HG02623 (cell line): ENCODE data around the gene TIMP4.
A peak's percentile ranks its signal among the peaks of the same experiment; 100 is the strongest.

ENCODE experiments used
- ATAC-seq: cut with Tn5 transposase; IDR thresholded peaks from one replicate; pipeline ENCODE4 v1.9.1; 2021; ENCODE audit warnings: moderate library complexity; ENCODE audit not compliant: unreplicated experiment

The TIMP4 gene

DNA sequence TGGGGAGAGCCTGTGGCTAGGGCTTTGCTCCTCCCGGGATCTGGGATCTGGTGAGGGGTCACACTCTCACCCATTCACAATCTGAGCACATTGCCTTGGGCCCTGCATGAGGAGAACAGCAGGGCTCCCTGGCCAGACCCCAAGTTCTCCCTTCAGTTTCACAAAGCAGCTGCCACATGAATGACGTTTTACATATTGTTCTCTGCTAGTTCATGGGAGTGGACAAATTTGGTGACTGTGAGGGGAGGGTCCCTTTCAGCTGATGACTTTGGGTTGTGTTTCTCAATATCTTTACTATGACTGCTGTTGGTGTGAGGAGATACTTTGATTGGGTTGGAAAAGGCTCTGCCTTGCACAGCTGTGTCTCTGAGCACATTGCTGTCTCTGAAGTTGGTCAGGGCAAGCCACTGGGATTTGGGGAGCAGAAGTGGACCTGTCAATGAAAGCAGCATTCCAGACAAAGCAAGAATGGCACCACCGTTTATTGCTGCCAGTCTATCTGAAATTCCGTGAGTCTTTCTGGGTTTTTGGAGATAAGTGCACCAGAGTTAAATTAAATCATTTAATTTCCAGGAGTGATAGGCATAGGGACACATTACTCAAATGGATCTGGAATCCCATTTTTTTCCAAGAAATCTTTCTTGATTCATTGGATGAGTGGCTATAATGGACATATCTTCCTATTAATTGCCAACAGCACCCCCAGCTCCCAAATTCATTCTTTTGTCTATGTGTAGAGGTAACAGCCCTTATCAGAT is 10.3 kb downstream of the TIMP4 start:
- no peak for ATAC-seq

DNA sequence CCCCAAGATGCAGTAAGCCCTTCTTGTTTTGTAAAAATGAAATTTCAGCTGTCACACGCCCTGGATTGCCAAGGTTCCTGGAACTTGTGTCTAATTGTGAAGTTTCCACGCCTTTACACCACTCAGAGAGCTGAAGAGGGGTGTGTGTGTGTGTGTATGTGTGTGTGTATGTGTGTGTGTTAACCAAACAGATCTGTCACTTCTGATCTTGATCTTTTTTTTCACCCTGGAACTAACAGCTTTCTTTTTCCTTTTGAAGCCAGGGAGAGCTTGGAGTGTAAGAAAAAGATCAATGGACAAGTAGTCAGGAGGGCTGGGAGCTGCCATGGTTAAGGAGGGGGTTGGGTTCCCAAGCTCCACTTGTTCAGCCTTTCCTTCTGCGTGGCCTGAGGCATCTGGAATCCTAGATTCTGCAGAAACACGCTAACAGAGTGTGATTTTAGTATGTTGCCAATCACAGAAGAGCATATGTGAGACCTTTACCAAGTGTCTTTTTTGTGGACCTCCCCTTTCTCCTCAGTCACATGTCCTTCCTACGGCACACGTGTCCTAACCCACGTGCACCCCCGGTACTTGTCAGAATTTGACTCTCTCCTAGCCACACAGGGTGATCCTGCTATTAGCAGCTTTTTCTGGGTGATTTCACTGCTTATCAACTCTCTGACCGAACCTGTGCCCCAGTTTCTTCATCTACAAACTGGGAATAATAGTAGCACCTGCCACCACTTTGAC is 11.5 kb downstream of the TIMP4 start:
- ATAC-seq: no peak

DNA sequence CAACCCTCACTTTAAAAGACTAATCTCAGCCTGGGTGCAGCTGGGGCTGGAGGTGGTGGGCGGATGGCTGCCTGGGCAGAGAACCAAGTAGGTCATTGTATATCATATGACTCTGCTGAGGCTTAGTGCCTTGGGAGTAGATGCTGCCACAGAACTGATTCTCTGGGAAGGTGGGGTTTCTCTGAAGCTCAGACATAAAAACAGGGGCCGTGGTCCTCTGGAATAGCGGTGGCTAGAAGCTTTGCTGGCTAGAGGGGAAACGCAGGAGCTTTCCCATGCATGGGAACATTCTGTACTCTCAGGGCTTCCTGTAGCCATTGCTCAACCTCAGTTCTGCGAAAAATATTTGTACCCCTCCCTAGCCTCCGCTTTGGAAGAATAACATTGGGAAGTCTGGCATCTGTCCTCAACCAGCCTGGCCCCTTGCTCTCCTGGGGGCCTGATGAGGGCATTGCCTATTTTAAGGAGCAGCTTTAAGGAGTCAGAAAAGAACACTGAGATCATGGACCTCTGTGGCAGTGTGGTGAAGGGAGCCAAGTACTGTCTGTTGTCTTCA is 14.7 kb downstream of the TIMP4 start:
- ATAC-seq: no peak

DNA sequence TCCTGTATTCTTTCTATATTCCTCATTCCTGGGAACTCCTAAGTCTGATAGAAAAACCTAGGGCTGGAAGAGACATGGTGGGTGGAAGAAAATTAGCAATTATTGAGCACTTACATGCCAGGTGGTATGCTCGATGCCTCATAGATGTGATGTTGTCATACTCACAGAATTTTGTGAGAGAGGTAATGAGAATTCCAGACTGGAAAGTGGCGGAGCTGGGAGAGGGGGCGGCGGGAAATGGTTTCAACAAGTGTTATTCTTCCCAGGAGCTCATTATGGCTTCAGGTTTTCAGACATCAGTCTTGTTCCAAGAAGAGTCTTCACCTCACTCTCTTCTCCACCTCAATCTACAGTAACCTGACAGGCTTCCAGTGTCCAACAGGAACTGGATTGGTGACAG is 16.2 kb downstream of the TIMP4 start:
- no peak for ATAC-seq

DNA sequence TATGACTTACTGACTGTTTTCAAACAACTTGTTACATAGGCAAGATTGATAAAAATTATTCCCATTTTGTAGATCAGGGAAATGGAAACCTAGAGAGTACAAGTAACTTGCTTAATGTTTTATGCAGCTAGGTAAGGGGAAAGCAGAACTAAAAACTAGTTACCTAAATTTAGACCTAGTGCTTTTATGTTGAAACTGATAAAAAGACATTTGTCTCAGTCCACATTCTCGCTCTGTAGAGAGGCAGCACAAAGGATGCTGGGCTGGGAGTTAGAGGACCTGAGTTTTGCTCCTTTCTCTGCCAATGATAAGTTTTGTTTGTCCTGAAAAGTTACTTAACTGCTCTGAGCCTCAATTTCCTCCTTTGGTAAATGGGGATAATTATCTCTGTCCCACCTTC is 17.4 kb downstream of the TIMP4 start:
- ATAC-seq: peak; percentile 46

DNA sequence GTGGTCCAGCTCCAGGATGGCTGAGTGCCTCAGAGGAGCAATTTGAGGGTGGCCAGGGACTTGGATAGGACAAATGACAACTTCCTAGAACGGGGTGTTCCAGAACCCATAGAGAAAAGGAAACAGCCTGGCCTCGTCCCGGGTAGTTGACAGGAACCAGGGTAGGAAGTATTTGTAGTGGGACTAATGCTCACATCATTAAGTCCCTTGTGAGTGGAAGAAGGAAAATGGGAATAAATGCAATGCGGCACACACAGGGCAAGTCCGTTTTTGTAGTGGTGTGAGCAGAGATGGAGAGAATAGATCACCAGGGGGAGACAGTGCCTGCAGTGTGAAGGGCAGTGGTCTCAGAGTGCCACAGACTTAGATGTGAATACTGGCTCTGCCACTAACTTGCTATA is 19.6 kb downstream of the TIMP4 start:
- no peak for ATAC-seq

DNA sequence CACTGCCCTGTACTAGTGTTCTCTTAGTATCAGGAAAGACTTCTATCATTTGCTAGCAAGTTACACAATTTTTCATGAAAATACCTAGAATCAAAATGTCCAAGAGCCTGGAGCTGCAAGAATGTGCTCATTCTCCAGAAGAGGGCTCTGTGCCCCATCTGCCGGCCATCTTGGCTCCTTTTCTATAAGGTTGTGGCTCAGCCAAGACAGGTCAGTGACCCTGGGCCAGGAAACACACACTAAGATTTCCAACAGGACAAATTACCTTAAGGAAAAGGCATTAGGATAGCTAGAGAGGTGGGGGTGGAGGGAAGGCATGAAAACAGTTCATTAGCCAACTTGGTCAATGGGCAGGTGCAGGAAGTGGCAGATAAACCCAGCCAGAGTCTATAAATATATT is 20.7 kb downstream of the TIMP4 start:
- no peak for ATAC-seq

DNA sequence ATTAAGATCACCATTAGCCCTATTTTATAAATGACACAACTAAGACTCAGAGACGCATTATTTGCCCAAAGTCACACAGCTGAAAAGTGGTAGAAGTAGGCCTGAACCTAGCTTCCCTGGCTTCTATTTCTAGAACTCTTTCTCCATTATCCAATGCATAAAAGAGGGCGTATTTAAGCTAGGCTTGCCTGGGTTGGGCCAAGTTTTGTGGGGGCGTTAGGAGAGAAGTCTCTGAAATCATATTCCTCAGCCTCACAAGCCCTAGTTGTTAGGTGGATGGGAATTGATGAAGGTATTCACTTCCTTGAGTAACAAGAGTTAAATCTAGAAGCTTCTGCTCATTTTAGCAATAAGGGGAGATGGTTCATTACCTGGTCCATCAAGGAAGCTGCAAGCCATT is 22.3 kb downstream of the TIMP4 start:
- ATAC-seq: no peak

DNA sequence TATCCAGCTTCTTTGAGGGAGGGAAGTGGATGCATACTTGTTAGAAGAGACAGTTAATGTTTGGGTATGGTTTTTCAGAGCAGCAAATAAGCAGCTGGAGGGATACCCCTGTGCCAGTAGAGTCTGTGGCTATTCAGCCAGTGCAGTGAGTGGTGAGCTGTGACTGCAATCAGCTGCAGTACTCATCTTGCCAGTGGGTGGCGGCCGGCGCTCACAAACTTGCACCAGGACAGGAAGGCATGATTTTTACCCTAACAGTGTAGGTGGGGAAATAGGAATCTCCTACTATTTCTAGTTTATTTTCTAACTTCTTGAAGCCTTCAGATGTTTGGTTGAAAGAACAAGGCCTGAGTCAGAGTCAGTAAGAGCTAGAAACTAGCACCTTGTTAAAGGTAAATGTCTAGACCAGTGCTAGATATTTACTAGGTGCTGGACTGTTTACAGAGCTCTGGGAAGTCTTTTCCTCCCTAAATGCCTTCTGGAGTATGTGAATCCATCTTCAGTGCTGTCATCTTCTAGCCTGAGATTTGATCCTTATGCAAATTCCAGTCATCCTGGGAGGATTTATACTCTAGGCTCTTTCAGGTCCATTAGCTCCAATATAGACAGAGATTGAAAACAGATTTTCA is 23.6 kb downstream of the TIMP4 start:
- ATAC-seq: peak; percentile 87

DNA sequence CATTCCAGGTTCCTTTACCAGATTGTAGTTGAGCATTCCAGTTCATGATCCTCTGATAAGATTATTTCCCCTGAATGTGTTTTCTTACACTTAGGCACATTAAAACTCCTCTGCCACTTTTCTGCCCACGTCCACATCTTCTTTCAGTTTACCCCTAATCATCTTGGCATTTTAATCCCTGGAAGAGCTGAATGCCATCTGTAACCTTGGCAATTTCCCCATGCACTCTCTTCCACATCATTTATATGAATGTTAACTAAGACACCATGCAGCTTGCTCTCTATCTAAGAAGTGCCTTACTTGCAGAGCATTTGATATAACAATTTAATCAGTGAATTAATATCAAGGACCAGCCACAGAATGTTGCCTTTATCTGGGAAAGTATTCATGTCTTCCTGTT is 25.8 kb downstream of the TIMP4 start:
- no peak for ATAC-seq

DNA sequence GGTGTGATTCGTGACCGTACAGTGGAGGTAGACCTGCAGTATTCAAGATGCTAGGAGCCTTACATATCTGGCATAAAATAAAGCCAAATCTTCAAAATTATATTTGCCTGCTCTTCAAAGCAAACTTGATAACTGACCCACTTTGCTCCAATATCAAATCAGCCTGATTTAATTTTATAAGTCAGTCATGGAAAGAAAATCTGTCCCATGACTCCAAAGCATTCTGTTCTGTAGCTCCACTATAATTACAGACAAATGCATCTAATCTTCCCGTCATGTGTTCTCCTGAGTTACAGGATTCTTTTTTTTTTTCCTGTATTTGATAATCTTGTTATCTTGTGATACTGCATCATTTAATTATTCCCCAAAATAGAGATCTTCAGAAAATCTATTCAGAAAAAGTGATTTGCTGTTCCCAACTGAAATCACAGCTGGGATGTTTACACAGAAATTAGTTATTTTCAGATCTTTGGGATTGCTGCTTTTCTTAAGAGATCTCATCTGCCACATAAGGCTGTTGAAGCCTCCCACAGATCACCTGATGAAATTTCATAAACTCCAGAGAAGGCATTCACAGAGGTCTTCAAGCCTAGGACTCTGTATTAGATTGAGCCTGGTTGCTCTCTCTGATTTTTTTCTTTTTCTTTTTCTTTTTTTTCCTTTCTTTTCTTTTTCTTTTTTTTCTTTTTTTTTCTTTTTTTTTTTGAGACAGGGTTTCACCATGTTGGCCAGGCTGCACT is 27.2 kb downstream of the TIMP4 start:
- ATAC-seq: no peak

DNA sequence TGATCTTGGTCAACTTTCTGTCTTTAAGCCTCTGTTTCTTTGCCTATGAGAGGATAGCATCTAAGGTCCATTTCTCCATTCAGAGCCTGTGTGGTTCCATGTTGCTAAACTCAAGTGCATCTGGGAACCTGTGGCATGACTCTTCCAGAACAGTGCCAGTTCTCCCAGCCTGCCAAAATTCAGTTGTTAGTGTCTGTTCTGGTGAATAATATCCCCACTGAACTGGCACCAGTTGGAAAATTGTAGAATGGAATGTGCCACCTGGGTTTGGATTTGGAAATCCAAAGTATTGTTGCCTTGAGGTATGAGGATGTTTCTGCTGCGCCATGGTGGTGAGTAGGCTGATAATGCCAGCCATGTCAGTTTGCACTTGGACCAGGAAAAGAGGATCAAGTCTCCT is 31.3 kb downstream of the TIMP4 start:
- ATAC-seq: no peak

DNA sequence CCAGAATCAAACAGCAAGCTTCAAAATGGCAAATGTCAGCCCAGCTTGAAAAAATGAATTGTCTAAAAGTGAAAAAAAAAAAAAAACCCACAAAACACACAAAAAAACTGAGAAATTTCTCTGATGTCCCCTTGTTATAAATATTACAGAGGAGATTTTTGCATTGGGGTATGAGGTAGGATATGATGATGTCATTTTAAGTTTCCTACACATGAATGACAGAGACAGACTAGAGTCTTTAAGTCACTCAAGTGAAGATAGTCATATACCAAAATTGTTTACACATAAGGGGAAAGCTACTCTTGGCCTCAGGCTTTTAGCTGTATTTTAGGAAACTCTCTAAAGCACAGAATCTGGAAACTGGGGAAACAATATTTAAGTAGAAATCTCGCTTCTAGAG is 32.9 kb downstream of the TIMP4 start:
- ATAC-seq: no peak

DNA sequence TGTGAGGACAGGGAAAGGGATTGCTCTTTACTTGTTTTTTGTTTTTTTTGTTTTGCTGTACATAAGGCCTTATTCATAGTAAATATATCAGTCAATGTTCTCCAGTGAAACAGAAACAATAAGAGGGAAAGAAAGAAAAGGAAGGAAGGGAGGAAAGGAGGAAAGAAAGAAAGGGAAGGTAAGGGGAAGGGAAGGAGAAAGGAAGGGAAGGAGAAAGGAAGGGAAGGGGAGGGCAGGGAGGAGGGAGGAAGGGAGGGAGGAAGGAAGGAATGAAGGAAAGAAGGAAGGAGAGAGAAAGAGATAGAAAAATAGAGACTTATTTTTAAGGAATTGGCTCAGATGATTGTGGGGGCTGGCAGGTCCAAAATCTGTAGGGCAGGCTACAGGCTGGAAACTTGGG is 37.2 kb downstream of the TIMP4 start:
- ATAC-seq: no peak

DNA sequence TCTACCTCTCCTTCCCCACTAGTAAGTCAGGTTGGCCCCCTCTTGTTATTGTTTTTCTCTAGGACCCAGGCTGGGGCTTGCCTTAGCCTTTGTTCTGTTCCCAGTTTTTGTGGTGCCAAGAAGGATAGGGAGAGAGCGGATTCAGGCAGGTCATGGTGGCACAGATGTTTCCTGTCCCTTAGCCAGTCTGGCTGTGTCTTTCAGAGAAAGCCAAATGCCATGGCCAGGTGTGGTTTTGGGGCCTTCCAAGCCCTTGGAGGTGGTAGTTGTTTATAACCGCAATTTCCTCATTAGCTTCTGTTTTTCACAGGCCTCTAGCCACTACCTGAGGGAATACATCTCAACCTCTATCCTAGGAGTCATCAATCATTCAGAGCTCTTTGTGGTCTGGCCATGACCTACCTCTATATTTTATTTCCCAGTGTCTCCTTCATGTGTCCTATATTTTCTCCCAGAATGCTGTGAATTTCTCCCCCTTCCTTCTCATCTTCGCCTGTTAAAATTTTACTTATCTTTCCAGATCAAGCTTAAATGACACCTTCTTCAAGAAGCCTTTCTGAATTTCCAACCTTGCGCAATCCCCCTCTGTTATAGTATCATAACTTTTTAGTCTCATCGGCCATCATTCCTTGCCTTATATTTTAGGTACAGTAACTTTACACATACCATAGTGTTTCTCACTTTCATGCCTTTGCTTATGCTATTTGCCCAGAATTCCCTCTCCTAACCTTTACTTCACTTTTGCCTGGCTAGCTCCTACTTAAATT is 38.2 kb downstream of the TIMP4 start:
- no peak for ATAC-seq

DNA sequence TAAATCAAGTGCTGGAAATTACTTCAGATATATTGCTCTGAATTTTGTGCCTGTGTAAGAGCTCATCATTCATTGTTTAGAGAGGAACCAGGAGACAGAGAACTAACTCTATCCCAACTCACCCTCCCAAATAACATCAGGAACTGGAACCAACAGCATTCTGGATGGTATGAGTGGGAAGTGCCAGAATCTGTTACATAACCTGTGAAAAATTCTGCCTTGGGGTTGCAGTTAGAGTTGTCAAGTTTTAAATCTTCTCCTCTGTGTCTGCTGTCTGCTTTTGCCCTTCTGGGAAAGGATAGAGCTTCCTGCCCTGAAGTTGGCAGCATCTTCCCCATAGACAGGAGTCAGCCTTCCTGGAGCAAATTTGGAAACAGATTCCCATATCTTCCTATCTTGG is 41.2 kb downstream of the TIMP4 start:
- ATAC-seq: no peak

DNA sequence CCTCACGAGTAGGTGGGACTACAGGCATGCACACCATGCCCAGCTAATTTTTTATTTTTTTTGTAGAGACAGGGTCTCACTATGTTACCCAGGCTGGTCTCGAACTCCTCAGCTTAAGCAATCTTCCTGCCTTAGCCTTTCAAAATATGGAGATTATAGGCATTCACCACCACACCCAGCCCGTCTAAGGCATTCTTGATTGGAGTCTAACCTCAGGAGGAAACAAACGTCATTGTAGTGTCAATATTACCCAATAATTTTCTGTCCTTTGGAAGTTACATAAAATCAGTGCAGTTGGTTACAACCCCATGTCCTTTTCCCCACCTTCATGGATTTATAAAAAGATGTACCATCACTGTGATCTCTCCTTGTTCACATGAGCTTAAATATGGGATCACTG is 41.8 kb downstream of the TIMP4 start:
- no peak for ATAC-seq

DNA sequence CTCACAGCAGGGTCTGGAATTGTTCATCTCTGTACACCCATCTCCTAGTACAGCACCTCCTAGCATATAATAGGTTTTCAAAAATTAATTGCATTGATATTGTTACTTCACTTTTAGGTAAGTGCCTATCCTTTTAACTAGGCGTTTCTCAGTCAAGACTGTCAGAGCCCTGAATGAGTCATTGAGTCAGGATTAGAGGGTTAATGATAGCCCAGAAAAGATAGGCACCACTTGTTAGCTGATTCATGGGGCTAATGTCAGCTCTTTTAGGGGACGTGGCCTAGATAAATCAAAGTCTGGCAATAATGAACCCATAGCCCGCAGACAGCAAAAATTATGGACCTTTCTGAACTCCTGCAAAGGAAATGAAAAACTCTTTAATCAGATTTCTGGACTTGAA is 42.9 kb downstream of the TIMP4 start:
- no peak for ATAC-seq

DNA sequence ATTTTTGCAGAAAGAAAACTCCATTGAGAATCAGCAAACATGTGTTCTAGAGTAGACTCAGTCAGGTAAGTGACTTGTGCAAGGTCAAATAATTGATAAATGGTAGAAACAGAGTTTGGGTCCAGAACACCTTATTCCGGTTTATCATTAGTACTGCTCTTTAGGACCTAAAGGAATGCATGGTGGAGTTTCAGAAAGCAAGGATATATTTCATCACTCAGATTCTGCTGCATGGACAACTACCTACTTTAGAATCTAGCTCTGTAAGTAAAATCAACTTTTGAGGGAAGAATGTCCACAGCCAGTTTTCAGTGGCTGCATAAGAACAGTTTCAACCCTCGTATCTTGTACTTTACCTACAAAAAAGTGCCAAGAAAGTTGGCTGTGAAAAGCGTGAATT is 43.6 kb downstream of the TIMP4 start:
- ATAC-seq: no peak

DNA sequence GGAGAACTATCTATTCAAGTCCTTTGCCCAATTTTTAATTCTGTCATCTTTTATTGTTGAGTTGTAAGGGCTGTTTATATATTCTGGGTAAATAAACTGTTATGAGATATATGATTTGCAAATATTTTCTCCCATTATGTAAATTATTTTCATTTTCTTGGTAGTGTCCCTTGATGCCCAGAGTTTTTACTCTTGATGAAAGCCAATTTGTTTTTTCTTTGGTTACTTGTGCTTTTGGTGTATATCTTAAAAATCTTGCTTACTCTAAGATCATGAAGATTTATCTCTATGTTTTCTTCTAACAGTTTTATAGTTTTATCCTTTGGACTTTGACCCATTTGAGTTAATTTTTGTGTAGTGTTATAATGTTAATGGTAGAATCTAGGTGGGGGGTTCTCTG is 44.5 kb downstream of the TIMP4 start:
- ATAC-seq: no peak
